Stimulated activated CD4-positive, alpha-beta T cell treated with anti-CD3 and anti-CD28 coated beads, Interleukin-2, amount 100 ng/mL, for 4 hours (primary cell): ENCODE measurements around the gene FGD4.

Source experiments
- DNase-seq: peaks from one replicate; pipeline ENCODE4 v3.0.0-alpha.2; 2020; ENCODE audit warnings: low read depth

The FGD4 gene

GRCh38 chr12:32399370-32400113 is at the start of gene FGD4:
Gene FGD4, plus strand, starts transcription at chr12:32399558.
- DNase-seq, result no peak

DNA sequence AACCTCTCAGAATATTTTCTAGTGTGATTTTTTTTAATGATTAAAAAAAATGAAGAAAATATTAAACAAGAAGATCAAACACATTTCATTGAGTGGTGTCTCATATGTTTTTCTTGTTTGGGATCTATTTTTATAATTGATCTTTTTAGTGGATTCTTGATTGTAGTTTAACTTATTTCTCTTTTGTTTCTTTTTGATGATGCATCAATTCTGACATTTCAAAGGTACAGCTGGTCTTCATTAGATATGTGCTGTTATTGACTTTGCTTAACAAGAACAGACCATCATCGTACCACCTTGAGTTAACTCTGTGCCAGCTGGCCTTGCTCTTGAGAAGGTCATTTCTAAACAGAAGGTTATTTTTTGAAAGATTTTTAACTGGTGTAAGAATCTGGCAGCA is 45.8 kb upstream of the FGD4 start:
- DNase-seq, result no peak

DNA sequence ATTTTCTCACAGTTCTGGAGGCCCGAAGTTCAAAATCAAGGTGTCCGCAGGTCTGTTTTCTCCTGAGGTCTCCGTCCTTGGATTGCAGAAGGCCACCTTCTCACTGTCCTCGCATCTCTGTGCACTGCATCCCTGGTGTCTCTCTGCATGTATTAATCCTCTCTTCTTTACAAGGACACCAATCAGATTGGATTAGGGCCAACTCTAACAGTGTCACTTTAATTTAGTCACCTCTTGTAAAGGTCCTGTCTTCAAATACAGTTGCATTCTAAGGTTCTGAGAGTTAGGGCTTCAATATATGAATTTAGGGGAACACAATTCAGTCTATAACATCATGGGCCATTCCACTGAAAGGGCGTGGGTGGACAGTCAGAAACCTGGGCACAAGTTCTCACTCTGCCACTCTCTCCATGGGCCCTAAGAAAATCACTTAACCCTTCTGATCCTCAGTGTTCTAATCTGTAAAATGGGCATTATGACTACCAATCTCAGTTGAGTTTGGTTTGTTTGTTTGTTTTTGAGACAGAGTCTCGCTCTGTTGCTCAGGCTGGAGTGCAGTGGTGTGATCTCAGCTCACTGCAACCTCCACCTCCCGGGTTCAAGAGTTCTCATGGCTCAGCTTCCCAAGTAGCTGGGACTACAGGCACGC is 41.6 kb upstream of the FGD4 start:
- DNase-seq, result no peak

DNA sequence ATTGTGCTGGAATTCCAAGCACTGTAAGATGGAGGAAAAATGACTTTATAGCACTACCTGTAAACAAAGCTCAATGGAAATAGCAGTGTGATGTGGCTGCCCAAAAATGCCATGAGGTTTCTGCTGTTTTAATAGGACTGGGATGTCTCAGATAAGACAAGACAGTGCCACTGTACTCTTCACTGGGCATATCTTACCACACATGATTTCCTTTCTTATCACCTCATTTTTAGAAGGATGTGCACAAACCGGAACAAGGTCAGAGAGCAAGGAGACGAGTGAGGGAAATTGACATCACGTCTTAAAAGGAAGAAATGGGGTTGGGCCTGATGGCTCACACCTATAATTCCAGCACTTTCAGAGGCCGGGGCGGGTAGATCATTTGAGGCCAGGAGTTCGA is 38.4 kb upstream of the FGD4 start:
- DNase-seq, result no peak

DNA sequence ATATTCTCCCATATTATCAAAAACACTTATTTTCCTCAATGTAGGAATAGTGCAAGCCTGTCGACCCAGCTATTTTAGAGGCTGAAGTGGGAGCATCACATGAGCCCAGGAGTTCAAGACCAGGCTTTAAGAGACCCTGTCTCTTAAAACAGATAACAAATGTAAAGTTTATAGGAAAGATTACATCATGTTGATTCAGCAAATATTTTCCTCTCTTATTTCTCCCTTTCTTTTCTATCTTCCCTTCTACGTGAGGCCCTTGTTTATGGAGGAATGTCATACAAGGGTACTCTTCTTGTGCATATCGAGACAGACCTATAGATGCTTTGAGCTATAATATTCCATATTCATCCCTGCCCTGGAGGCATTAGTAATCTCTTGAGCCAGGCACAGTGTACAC is 36.5 kb upstream of the FGD4 start:
- no peak for DNase-seq

DNA sequence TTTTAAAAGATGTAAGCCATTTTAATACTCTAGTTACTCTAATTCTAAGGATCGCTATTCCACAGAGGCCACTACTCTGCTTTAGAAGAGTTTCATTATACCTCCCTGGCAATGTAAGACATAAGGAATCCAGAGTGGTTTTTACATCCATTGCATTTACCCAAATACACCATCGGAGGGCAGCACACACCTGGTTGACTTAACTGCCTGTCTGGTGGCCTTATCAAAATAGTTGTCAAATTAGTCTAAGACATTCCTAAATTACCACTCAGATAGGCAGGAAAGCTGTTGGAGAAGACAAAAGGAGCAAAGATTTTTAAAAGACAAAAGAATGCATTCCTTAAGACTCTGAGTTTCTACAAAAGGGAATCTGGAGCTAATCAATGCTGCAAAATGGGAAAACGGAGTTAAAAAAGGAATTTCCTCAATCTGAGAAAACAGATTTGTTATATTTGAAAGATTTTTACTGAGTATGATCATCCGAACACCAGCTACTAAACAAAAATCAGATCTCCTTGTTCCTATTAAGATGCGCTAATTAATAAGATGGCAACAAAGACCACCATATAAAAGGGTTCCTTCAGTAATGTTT is 33.8 kb upstream of the FGD4 start:
- DNase-seq, result peak; percentile 7

GRCh38 chr12:32366714-32367113 is 32.6 kb upstream of the FGD4 start:
- no peak for DNase-seq

- no peak for DNase-seq
Measured at GRCh38 chr12:32367381-32367780, 32.0 kb upstream of the FGD4 start.

DNA sequence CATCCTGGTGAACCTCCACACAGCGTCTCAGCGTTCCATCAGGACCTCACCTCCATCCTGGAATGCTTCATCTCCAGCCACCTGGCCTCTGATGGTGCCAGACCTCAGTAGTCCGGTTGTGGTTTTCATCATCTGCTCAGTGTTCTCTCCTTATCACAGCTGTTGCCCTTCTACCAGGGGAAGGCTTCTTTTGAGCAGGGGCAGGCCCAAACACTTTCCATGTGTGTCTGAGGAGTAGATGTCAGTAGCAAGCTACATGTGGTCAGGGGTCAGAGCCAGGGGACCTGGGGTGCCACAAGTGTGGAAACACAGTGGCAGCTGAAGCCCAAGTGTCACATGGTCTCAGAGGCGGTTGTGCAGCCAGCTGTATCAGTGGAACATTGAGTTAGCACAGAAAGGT is 30.2 kb upstream of the FGD4 start:
- no peak for DNase-seq

DNA sequence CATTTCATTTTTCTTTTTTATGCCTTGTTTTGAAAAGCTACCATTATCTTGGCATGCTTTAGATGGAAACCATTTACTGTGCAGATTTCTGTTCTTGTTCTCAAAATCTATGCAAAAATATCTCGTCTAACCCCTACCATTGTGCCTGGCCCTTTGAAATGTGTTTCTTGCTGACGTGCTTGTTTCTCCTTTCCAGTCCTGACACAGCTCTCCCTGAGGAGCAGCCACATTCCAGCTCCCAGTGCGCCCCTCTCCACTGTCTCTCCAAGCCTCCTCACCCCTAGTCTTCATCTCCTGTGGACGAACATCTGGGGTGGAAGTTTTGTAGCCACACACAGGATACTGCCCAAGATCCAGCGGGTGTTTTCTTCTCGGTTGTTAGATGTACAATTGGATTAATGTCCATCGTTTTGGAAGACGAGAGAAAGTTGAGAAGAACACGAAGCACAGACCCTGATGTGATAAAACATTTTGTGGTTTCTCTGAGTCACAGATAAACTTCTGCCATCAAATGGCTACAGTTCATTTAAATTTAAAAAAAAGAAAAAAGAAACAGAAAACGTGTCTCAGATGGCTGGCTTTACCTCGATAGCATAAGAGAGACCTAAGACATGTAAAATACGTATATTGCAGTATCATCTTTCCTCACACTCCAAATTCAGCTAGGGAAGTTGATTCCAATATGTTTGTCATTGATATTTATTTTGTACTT is 21.9 kb upstream of the FGD4 start:
- no peak for DNase-seq

GRCh38 chr12:32379213-32379612 is 20.1 kb upstream of the FGD4 start:
- DNase-seq, result no peak

DNA sequence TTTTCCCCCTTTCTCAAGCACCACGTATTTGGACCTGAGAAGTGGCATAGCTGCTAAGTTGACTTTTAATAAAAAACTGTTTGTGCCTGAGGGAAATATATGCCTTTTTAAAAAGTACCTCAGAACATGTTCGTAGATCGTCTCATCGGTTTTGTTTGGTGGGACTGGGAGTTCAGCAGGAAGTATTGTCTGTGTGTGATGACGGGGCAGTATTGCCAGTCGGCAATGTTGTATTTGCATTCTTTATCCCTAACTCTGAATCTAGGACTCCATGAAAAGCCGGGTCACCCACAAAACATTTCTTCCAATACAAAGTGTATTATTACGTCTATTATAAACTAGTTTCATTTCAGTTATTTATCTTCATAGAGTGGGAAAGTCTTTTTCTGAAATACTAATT is 19.7 kb upstream of the FGD4 start:
- DNase-seq, result no peak

DNA sequence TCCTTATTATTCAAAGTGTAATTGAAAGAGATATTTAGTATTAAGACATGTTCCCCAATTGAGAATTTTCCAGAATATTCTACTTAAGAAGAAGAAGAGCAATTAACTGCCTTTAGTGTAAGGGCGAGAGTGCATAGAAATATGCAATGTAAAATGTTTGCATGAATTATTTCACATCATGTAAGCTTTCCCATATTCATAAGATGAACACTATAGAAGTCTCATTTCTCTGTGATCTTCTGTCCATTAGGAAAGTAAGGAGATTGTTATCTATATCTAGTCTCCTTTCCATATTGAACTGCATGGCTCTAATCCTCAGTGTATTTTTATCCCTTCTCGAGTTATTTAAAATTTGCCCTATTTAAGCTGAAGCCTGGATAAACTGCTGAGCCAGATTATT is 17.1 kb upstream of the FGD4 start:
- no peak for DNase-seq

DNA sequence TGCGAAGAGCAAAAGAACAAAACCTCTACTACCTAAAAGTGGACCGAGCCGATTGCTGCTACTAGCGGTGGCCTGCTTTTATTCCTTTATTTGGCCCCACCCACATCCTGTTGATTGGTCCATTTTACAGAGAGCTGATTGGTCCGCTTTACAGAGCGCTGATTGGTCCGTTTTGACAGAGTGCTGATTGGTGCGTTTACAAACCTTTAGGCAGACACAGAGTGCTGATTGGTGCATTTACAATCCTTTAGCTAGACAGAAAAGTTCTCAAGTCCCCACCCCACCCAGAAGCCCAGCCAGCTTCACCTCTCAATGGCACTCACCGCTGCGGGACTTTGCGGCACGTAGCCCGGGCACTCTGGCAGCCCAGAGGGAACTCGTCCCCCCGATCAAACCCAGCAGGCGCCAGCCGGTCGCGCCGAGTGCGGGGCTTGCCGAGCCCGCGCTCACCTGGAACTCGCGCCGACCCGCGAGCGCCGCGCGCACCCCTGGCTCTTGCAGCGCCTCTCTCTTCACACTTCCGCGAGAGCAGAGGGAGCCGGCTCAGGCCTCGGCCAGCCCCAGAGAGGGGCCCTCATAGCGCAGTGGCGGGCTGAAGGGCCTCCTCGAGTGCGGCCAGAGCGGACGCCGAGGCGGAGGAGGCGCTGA is 8.7 kb upstream of the FGD4 start:
- no peak for DNase-seq

DNA sequence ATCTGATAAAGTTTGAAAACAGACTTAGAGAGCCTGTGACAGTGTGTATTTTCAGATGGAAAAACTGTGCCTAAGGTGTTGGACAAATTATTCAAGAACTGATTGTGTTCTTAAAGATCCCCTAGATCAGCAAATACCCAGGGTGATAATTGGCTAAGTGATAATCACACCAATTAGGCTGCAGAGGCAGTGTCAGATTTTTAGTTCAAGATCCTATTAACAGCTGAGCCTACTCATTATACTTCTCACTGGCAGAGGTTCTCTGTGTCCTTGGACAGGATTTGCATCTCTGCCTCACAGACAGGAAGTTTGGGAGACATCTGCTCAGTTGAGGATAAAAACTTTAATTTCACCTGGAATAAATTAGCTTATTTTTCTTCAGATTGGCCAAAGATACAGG is 4.3 kb upstream of the FGD4 start:
- DNase-seq, result no peak

- no peak for DNase-seq
Measured at GRCh38 chr12:32397696-32398095, 1.7 kb upstream of the FGD4 start.

- no peak for DNase-seq
Measured at GRCh38 chr12:32398181-32398580, 1.2 kb upstream of the FGD4 start.

- DNase-seq, result no peak
Measured at GRCh38 chr12:32398816-32399369, 465 bp upstream of the FGD4 start.

- DNase-seq, result no peak
Measured at GRCh38 chr12:32400114-32400672, 835 bp downstream of the FGD4 start.

DNA sequence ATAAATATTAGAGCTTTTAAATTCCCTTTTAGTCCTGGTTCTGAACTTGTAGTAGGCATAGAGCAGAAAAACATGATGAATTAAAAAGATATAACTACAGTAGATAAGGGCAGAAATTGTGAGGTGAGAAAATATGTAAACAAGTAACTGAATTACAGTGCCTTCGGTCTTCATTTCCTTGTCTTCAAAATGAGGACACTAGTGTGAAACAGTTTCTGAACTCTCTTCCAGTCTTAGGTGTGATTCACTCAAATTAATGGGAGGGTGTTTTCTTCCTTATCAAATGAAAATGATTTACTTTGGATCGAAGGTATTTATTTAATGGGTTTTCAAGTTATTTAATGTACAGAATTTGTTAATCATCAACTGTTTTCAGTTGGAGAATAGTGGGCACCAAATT is 1.5 kb downstream of the FGD4 start:
- DNase-seq, result no peak

DNA sequence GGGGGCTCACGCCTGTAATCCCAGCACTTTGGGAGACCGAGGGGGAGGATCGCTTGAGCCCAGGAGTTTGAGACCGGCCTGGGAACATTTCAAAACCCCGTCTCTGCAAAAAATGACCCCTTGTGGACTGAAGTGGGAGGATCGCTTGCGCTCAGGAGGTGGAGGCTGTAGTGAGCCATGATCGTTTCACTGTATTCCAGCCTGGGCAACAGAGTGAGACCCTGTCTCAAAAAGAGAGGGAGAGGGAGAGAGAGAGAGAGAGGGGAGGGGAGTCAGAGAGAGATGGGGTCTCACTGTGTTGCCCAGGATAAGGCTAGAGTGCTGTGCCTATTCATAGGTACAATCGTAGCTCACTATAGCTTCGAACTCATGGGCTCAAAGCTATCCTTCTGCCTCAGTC is 2.8 kb downstream of the FGD4 start:
- no peak for DNase-seq

DNA sequence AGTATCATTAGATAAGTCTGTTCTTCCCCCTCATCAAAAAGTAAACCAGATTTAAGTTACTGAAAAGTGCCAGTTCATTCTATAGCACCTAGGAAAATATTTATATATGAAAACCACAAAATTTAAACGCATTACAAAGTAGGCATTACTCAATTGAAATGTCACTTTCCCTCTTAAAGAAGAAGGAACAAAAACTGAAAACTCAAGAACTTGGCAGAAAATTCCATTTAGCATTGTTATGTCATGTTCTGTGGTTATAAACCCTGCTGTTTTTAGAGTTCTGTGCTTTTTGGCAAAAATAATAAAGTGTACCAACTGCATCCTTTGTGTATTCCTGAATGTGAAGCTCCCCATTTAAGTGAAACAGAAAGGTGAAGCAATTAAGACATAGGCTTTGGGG is 3.6 kb downstream of the FGD4 start:
- no peak for DNase-seq
